Heart left ventricle (tissue), 16 donors: ENCODE results near the gene RPS15. TPM values are rescaled to one million over a fixed set of nuclear protein-coding genes. Genes with fewer than 3 reads are reported as not detected.

Experiments
- ATAC-seq, 4 donors: fragments of 200-7000 bp; cut with Tn5 transposase; one replicate each; pipeline ENCODE4 v1.9.1; 2020 to 2022; ENCODE audit warnings: moderate library complexity in 4 of 4, mild to moderate bottlenecking in 3 of 4, moderate number of reproducible peaks in 1 of 4
- DNase-seq, 5 donors: peaks; one replicate each; pipeline ENCODE4 v3.0.0-alpha.2; 2020
- H3K27ac ChIP-seq, 12 donors: fragments of 200-600 bp; sonication (generic) in 4 of 12; one replicate each; pipeline versions ENCODE4 v1.5.0 to v1.8.0; 2016 to 2022; ENCODE audit warnings: mild to moderate bottlenecking in 2 of 12
- H3K27me3 ChIP-seq, 9 donors: fragments of 200-600 bp; sonication (generic) in 2 of 9; one replicate each; pipeline versions ENCODE4 v1.5.1 to v1.8.0; 2016 to 2022; ENCODE audit warnings: mild to moderate bottlenecking in 3 of 9
- H3K36me3 ChIP-seq, 9 donors: fragments of 200-600 bp; sonication (generic) in 2 of 9; one replicate each; pipeline versions ENCODE4 v1.5.0 to v1.8.0; 2018 to 2022; ENCODE audit warnings: mild to moderate bottlenecking in 2 of 9
- H3K4me1 ChIP-seq, 12 donors: fragments of 200-600 bp; sonication (generic) in 4 of 12; one replicate each; pipeline versions ENCODE4 v1.5.0 to v1.8.0; 2016 to 2022; ENCODE audit warnings: mild to moderate bottlenecking in 3 of 12
- H3K4me3 ChIP-seq, 12 donors: fragments of 200-600 bp; sonication (generic) in 4 of 12; one replicate each; pipeline versions ENCODE4 v1.5.0 to v1.8.0; 2017 to 2022; ENCODE audit warnings: mild to moderate bottlenecking in 9 of 12, moderate library complexity in 4 of 12
- H3K9me3 ChIP-seq, 12 donors: fragments of 200-600 bp; sonication (generic) in 4 of 12; one replicate each; pipeline versions ENCODE4 v1.5.0 to v1.8.0; 2016 to 2022; ENCODE audit warnings: mild to moderate bottlenecking in 1 of 12
- POLR2A ChIP-seq, 2 donors: fragments of 450-650 bp; IDR thresholded peaks; one replicate each; pipeline ENCODE4 v1.6.1; 2017; ENCODE audit warnings: antibody characterized with exemption in 2 of 2, mild to moderate bottlenecking in 2 of 2, moderate library complexity in 2 of 2
- WGBS, 4 donors: extraction: QIAGEN DNeasy Blood & Tissue Kit in 2 of 4; methylation state at CpG; one replicate each; pipeline versions ENCODE4 v1.1.5 to v1.1.7; 2013 to 2018; 5-methylcytosine and 5-hydroxymethylcytosine counted together
- intact Hi-C, 10 donors: fragments of 100-400 bp; cut with DNase I; formaldehyde crosslinking; loops; one replicate each; pipeline versions ENCODE4 v1.11.1 to v1.14.2; 2022
- polyA plus RNA-seq, 2 donors: library from polyadenylated mRNA; stranded (reverse); fragments of 200-250 nt; gene quantifications; one replicate each; pipeline ENCODE4 v1.2.3, GENCODE V29; 2013
- total RNA-seq, 9 donors: library from RNA; depleted of rRNA in 2 of 9; stranded (reverse); fragments of >200 nt in 2 of 9; fragmentation: NEBNext Ultra II Directional in 3 of 9; extraction: Animal tissue kit (Norgen Biotek cat#: 25700) in 3 of 9; gene quantifications; one replicate each; pipeline versions ENCODE4 v1.1.0 to v1.2.4, GENCODE V29; 2016 to 2023
- TF ChIP-seq, protein P1 (sequence below), 12 donors: fragments of 200-600 bp; sonication (generic) in 4 of 12; IDR thresholded peaks; one replicate each; pipeline versions ENCODE4 v1.5.0 to v1.8.0; 2018 to 2022; ENCODE audit warnings: antibody characterized with exemption in 12 of 12, mild to moderate bottlenecking in 5 of 12
- donor health status: ischemic (EF 13 %, LVEDD 7.1; RV severe dilation, severe dysfunction).
- donor health status: healthy with polysubstance abuse.
- donor health status: DM: no; HTN: yes; CAD: no.
- donor health status: DM: no; HTN: no; CAD: no.
- donor health status: ischemic (EF 25% LVEDD 6.9; RV normal size, moderate dysfunction).
- donor health status: ischemic (EF 25% LVEDD 5.7; RV mildly dilated, moderate dysfunction).
- donor health status: healthy.
- donor health status: DM: yes; HTN: yes; CAD: no.
- donor health status: ischemic (EF 35%, LVEDD 5.7; RV mildly dilated, moderate dysfunction).
- donor health status: nonischemic (EF 11% LVEDD 7.7; RV severe dilation, severe dysfunction).
- donor health status: DM: yes; HTN: yes; CAD: no.
- donor health status: PGD.
- donor health status: ischemic (EF 29% LVEDD 5.4; RV normal size, mild dysfunction).
- donor health status: nonischemic (EF 23%, LVEDD 6.1; RV moderate dilation, normal function).

Gene RPS15
- total and polyA plus RNA-seq, 11 donors: 468 to 2,683 (median 679) TPM

DNA sequence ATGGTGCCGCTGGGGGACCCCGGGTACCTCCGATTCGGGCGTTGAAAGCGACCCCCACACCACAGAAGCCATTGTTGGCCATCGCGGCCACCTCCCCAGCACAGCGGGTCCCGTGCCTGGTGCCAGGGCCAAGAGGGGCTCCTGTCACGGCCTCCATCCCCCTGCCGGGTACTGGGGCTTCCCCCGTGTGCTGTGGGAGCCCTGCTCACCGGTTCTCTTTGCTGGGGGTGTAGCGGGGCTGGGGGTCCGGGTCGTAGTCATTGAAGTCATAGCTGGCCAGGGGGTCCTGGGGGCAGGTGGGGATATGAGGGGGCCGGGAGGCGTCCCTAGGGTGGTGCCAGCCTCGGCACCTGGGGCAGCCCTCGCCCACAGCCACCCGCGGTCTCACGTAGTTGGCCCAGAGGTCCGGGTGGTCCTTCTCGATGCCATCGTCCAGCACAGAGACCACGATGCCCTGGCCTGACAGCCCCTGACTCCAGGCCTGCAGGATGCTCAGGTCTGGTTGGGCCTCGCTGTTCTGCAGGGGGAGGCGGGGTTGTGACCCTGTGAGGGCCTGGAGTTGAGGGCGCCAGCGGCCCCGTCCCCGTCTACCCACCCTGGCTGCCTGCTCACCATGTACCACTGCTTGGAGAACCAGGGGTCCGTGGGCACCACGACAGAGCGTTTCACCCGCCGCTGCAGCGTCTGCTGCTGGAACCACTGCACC, 49.5 kb downstream of the RPS15 start:
- no peak for TF ChIP-seq POLR2A (IDR thresholded peaks at IDR 0.05)
- TF ChIP-seq, protein P1, sequence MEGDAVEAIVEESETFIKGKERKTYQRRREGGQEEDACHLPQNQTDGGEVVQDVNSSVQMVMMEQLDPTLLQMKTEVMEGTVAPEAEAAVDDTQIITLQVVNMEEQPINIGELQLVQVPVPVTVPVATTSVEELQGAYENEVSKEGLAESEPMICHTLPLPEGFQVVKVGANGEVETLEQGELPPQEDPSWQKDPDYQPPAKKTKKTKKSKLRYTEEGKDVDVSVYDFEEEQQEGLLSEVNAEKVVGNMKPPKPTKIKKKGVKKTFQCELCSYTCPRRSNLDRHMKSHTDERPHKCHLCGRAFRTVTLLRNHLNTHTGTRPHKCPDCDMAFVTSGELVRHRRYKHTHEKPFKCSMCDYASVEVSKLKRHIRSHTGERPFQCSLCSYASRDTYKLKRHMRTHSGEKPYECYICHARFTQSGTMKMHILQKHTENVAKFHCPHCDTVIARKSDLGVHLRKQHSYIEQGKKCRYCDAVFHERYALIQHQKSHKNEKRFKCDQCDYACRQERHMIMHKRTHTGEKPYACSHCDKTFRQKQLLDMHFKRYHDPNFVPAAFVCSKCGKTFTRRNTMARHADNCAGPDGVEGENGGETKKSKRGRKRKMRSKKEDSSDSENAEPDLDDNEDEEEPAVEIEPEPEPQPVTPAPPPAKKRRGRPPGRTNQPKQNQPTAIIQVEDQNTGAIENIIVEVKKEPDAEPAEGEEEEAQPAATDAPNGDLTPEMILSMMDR (IDR thresholded peaks at IDR 0.05): no peak
- Histone ChIP-seq H3K4me3 (no peak overlapping the region), H3K27me3 (peaks cover 0 to 12% (median 0%) of the 10 kb centered on the region in 9 donors), H3K9me3 (no peaks in the 10 kb centered on the region), H3K27ac (no peak overlapping the region), H3K4me1 (peaks cover 3 to 22% (median 14%) of the 10 kb centered on the region in 12 donors), H3K36me3 (no peaks in the 10 kb centered on the region)
- DNase-seq (peak in 1 of 5 donors; percentile 19), ATAC-seq (no peak)
- 90 to 93% (median 92%) methylated on average over 24 to 40 of the region's 40 CpGs for WGBS, 4 donors
- intact Hi-C loops: no loop called here

DNA sequence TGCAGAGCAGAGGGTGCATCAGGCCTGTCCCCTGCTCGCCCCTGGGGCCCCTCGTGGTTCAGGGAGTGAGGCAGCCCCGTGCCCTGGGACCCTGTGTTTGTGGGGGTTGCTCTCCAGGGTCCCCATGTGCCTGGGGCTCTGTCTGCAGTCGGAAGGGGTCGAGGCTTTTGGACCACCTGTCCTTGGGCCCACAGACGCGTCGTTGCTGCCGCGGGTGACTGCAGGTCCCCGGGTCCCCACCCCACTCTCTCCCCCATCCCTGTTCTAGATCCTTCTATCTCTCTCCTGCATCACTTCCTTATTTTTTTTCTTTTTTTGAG, 50.0 kb downstream of the RPS15 start:
- H3K36me3 ChIP-seq: no peaks in the 10 kb centered on the region
- TF ChIP-seq POLR2A (IDR thresholded peaks at IDR 0.05): no peak
- TF ChIP-seq, protein P1 (IDR thresholded peaks at IDR 0.05): no peak
- no peak overlapping the region for H3K27ac ChIP-seq
- H3K27me3 ChIP-seq: peaks cover 0 to 13% (median 0%) of the 10 kb centered on the region in 9 donors
- H3K9me3 ChIP-seq: no peaks in the 10 kb centered on the region
- H3K4me3 ChIP-seq: no peak overlapping the region
- DNase-seq (no peak), ATAC-seq (no peak)
- intact Hi-C loops: no loop called here
- H3K4me1 ChIP-seq: peaks cover 3 to 28% (median 14%) of the 10 kb centered on the region in 12 donors
- WGBS, 4 donors: 85 to 96% (median 89%) methylated on average over 9 to 11 of the region's 11 CpGs

DNA sequence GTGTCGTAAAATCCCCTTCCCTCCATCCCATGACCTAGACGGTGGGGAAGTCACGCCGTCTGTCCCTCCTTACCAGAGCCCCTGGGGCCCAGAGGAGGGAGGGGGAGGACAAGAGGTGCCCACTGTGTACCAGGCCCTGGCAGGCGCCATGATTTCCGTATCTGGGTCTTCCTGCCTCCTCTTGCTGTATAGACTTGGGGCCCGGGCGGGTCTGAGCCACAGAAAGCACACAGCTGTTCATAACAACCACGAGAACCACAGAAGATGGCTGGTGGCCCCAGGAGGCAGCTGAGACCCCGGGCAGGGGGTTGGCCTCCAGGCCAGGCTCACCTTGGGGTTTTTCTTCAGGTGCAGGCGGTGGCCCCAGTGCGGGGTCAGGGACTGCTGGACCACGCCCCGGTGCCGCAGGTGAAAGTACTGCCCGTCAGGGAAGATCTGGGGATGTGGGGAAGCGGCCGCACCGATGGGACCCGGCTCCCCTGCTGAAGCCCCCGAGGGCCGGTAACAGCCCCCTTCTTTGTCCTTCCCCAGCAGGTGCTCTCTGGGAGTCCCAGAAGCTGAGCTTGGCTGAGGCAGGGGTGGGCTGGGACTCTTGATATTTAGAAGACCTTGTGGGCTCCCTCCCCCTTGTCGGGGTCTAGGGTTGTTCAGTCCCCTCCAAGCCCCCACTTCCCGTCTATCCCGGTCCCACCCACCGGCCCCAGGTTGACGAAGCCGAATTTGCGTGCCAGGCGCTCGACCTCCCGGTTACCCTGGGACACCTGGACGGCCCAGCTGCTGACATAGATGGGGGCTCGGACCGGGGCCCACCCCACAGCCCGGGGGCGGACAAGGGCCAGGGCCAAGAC, 51.5 kb downstream of the RPS15 start:
- peak overlapping the region in 11 of 12 donors; percentile 55 to 87 (median 78) for H3K27ac ChIP-seq
- H3K36me3 ChIP-seq: no peaks in the 10 kb centered on the region
- peak overlapping the region; percentile 8 to 77 (median 58) for H3K4me3 ChIP-seq
- 29 to 41% (median 36%) methylated on average over 23 to 37 of the region's 37 CpGs for WGBS, 4 donors
- H3K27me3 ChIP-seq: peaks cover 0 to 13% (median 0%) of the 10 kb centered on the region in 9 donors
- intact Hi-C loops: loop anchor here in 1 of 10 donors (1.0 to 2.0 kb wide), 2 partner anchors 10 to 163 kb away; partner anchors contain the start of genes C19orf25 and TCF3
- no peaks in the 10 kb centered on the region for H3K9me3 ChIP-seq
- TF ChIP-seq POLR2A (IDR thresholded peaks at IDR 0.05): peak in 1 of 2 donors; percentile 25
- TF ChIP-seq, protein P1 (IDR thresholded peaks at IDR 0.05): no peak
- H3K4me1 ChIP-seq: peaks cover 3 to 29% (median 14%) of the 10 kb centered on the region in 12 donors
- peak in 2 of 5 donors; percentile 33 to 68 for DNase-seq
- no peak for ATAC-seq

Other genes starting within 250 kb of the RPS15 start
- 10 to 100 TPM; 44.7 to 92.0 (median 50.7) TPM for gene STK11, start 232.6 kb upstream of the RPS15 start, total RNA-seq
- gene STK11, start 232.6 kb upstream of the RPS15 start, polyA plus RNA-seq: 10 to 100 TPM; 49.1 to 56.4 TPM
- 1 to 10 TPM in 6 of 9 donors, under 1 TPM in 3; 0.60 to 2.2 (median 1.8) TPM for gene CBARP, start 200.4 kb upstream of the RPS15 start, total RNA-seq
- 1 to 10 TPM; 1.0 to 1.6 TPM for gene CBARP, start 200.4 kb upstream of the RPS15 start, polyA plus RNA-seq
- 100 to 1,000 TPM; 201 to 584 (median 450) TPM for gene ATP5F1D, start 196.6 kb upstream of the RPS15 start, total RNA-seq
- gene ATP5F1D, start 196.6 kb upstream of the RPS15 start, polyA plus RNA-seq: 1,000 to 10,000 TPM in 1 of 2 donors, 100 to 1,000 TPM in 1; 459 to 1,034 TPM
- 100 to 1,000 TPM in 1 of 9 donors, 10 to 100 TPM in 8; 25.8 to 115 (median 60.5) TPM for gene MIDN, start 189.8 kb upstream of the RPS15 start, total RNA-seq
- gene MIDN, start 189.8 kb upstream of the RPS15 start, polyA plus RNA-seq: 10 to 100 TPM; 31.5 to 33.6 TPM
- 100 to 1,000 TPM; 149 to 425 (median 269) TPM for gene CIRBP, start 169.1 kb upstream of the RPS15 start, total RNA-seq
- 100 to 1,000 TPM; 217 to 282 TPM for gene CIRBP, start 169.1 kb upstream of the RPS15 start, polyA plus RNA-seq
- gene FAM174C, start 162.9 kb upstream of the RPS15 start, total RNA-seq: 10 to 100 TPM; 11.6 to 46.7 (median 18.7) TPM
- gene FAM174C, start 162.9 kb upstream of the RPS15 start, polyA plus RNA-seq: 10 to 100 TPM; 23.8 to 56.4 TPM
- gene EFNA2, start 152.5 kb upstream of the RPS15 start, total RNA-seq: not detected
- gene EFNA2, start 152.5 kb upstream of the RPS15 start, polyA plus RNA-seq: not detected
- gene NDUFS7, start 54.5 kb upstream of the RPS15 start, total RNA-seq: 100 to 1,000 TPM; 205 to 717 (median 336) TPM
- gene NDUFS7, start 54.5 kb upstream of the RPS15 start, polyA plus RNA-seq: 100 to 1,000 TPM; 251 to 634 TPM
- 100 to 1,000 TPM in 1 of 9 donors, 10 to 100 TPM in 8; 35.9 to 167 (median 62.5) TPM for gene GAMT, start 36.9 kb upstream of the RPS15 start, total RNA-seq
- gene GAMT, start 36.9 kb upstream of the RPS15 start, polyA plus RNA-seq: 100 to 1,000 TPM in 1 of 2 donors, 10 to 100 TPM in 1; 21.9 to 180 TPM
- gene DAZAP1, start 30.8 kb upstream of the RPS15 start, total RNA-seq: 100 to 1,000 TPM in 1 of 9 donors, 10 to 100 TPM in 8; 36.8 to 124 (median 78.5) TPM
- 100 to 1,000 TPM in 1 of 2 donors, 10 to 100 TPM in 1; 65.8 to 128 TPM for gene DAZAP1, start 30.8 kb upstream of the RPS15 start, polyA plus RNA-seq
- gene APC2, start 11.7 kb downstream of the RPS15 start, total RNA-seq: under 1 TPM in 8 of 9 donors, not detected in 1; 0.04 to 0.72 (median 0.14) TPM
- under 1 TPM; 0.07 to 0.08 TPM for gene APC2, start 11.7 kb downstream of the RPS15 start, polyA plus RNA-seq
- gene C19orf25, start 40.8 kb downstream of the RPS15 start, total RNA-seq: 10 to 100 TPM in 8 of 9 donors, 1 to 10 TPM in 1; 9.4 to 29.2 (median 15.7) TPM
- 10 to 100 TPM; 27.6 to 27.8 TPM for gene C19orf25, start 40.8 kb downstream of the RPS15 start, polyA plus RNA-seq
- gene PCSK4, start 52.0 kb downstream of the RPS15 start, total RNA-seq: 1 to 10 TPM in 6 of 9 donors, under 1 TPM in 3; 0.31 to 1.9 (median 1.7) TPM
- gene PCSK4, start 52.0 kb downstream of the RPS15 start, polyA plus RNA-seq: under 1 TPM; 0.83 to 0.91 TPM
- 1 to 10 TPM; 1.9 to 6.0 (median 3.5) TPM for gene REEP6, start 52.8 kb downstream of the RPS15 start, total RNA-seq
- 1 to 10 TPM; 3.6 to 4.1 TPM for gene REEP6, start 52.8 kb downstream of the RPS15 start, polyA plus RNA-seq
- gene ADAMTSL5, start 74.6 kb downstream of the RPS15 start, total RNA-seq: 10 to 100 TPM; 24.4 to 53.6 (median 33.9) TPM
- 10 to 100 TPM; 20.8 to 25.5 TPM for gene ADAMTSL5, start 74.6 kb downstream of the RPS15 start, polyA plus RNA-seq
- gene PLK5, start 85.7 kb downstream of the RPS15 start, total RNA-seq: under 1 TPM in 1 of 9 donors, not detected in 8; 0.17 TPM
- under 1 TPM in 1 of 2 donors, not detected in 1; 0.30 TPM for gene PLK5, start 85.7 kb downstream of the RPS15 start, polyA plus RNA-seq
- gene MEX3D, start 129.9 kb downstream of the RPS15 start, total RNA-seq: 10 to 100 TPM in 4 of 9 donors, 1 to 10 TPM in 5; 6.1 to 18.6 (median 9.6) TPM
- 1 to 10 TPM; 1.9 to 6.0 TPM for gene MEX3D, start 129.9 kb downstream of the RPS15 start, polyA plus RNA-seq
- gene MBD3, start 154.5 kb downstream of the RPS15 start, total RNA-seq: 100 to 1,000 TPM in 2 of 9 donors, 10 to 100 TPM in 7; 38.6 to 107 (median 62.5) TPM
- 100 to 1,000 TPM; 110 to 146 TPM for gene MBD3, start 154.5 kb downstream of the RPS15 start, polyA plus RNA-seq
- 100 to 1,000 TPM; 170 to 982 (median 690) TPM for gene UQCR11, start 167.1 kb downstream of the RPS15 start, total RNA-seq
- 100 to 1,000 TPM; 271 to 329 TPM for gene UQCR11, start 167.1 kb downstream of the RPS15 start, polyA plus RNA-seq
- gene TCF3, start 214.2 kb downstream of the RPS15 start, total RNA-seq: 10 to 100 TPM; 13.2 to 38.0 (median 22.3) TPM
- gene TCF3, start 214.2 kb downstream of the RPS15 start, polyA plus RNA-seq: 10 to 100 TPM; 13.4 to 40.2 TPM